Upper lobe of left lung (tissue), 6 donors: Measurements from ENCODE around the gene RIPPLY3. TPM values are rescaled to one million over a fixed set of nuclear protein-coding genes. Genes with fewer than 3 reads are reported as not detected.
A peak's percentile ranks its signal among the peaks of the same experiment; 100 is the strongest.

ENCODE experiments used
- ATAC-seq, 2 donors: fragments of 200-7000 bp; cut with Tn5 transposase; one replicate each; pipeline ENCODE4 v1.9.1; 2022; ENCODE audit warnings: mild to moderate bottlenecking in 2 of 2, moderate library complexity in 2 of 2; ENCODE audit not compliant: low FRiP score in 2 of 2
- DNase-seq, 2 donors: peaks; one replicate each; pipeline ENCODE4 v3.0.0-alpha.2; 2019 to 2020
- H3K27ac ChIP-seq, 4 donors: fragments of 200-600 bp; sonication (generic); one replicate each; pipeline ENCODE4 v1.5.1; 2016 to 2019
- H3K27me3 ChIP-seq, 4 donors: fragments of 200-600 bp; sonication (generic); one replicate each; pipeline ENCODE4 v1.5.1; 2017 to 2019
- H3K36me3 ChIP-seq, 4 donors: fragments of 200-600 bp; sonication (generic); one replicate each; pipeline ENCODE4 v1.5.1; 2016 to 2019
- H3K4me1 ChIP-seq, 4 donors: fragments of 200-600 bp; sonication (generic); one replicate each; pipeline ENCODE4 v1.5.1; 2018 to 2019
- H3K4me3 ChIP-seq, 4 donors: fragments of 200-600 bp; sonication (generic); one replicate each; pipeline ENCODE4 v1.5.1; 2017 to 2019; ENCODE audit warnings: mild to moderate bottlenecking in 2 of 4, moderate library complexity in 1 of 4
- H3K9me3 ChIP-seq, 4 donors: fragments of 200-600 bp; sonication (generic); one replicate each; pipeline ENCODE4 v1.5.1; 2018 to 2019
- CTCF ChIP-seq, 6 experiments: fragments of 450-650 bp in 4 of 6; fragments of 200-600 bp in 2 of 6; sonication (generic) in 2 of 6; IDR thresholded peaks; one replicate each; pipeline ENCODE4 v1.5.1; 2016 to 2019; ENCODE audit warnings: antibody characterized with exemption in 6 of 6
- EP300 ChIP-seq, 4 donors: sonication (generic); formaldehyde crosslinking; IDR thresholded peaks; one replicate each; pipeline ENCODE4 v1.5.1; 2017; ENCODE audit warnings: antibody characterized with exemption in 4 of 4, control low read depth in 2 of 4
- POLR2A ChIP-seq, 4 donors: fragments of 450-650 bp; IDR thresholded peaks; one replicate each; pipeline ENCODE4 v1.5.1; 2016 to 2017; ENCODE audit warnings: antibody characterized with exemption in 4 of 4, mild to moderate bottlenecking in 2 of 4
- POLR2AphosphoS5 ChIP-seq, 2 donors: sonication (generic); formaldehyde crosslinking; IDR thresholded peaks; one replicate each; pipeline ENCODE4 v1.5.1; 2017; ENCODE audit warnings: antibody characterized with exemption in 2 of 2
- WGBS, 2 donors: methylation state at CpG; one replicate each; pipeline ENCODE4 v1.1.5; 2017 to 2018; 5-methylcytosine and 5-hydroxymethylcytosine counted together
- total RNA-seq, 6 donors: library from RNA; depleted of rRNA in 4 of 6; stranded (reverse); fragments of >200 nt in 4 of 6; gene quantifications; one replicate each; pipeline versions ENCODE4 v1.1.0 to v1.2.1, GENCODE V29; 2016 to 2021
- donor health status: DM: no; HTN: no; CAD: no; lungs with moderate emphysema.
- donor health status: DM: no; HTN: yes; CAD: no; lungs with severe emphysema.

RIPPLY3 gene
- total RNA-seq, 6 donors from 2014 or later, result 0.11 to 1.5 (median 0.66) TPM; not detected in 2

- peak in 1 of 2 donors; percentile 2 for ATAC-seq
Observed at GRCh38 chr21:36966821-36967768, 39.4 kb upstream of the RIPPLY3 start.

GRCh38 chr21:36968414-36968813 is 38.1 kb upstream of the RIPPLY3 start:
- H3K27ac ChIP-seq, result no peak overlapping the region
- ATAC-seq (no peak), DNase-seq (no peak)
- H3K4me3 ChIP-seq, result no peak overlapping the region
- no peaks in the 10 kb centered on the region for H3K36me3 ChIP-seq
- H3K27me3 ChIP-seq, result no peaks in the 10 kb centered on the region
- H3K4me1 ChIP-seq, result peaks cover 6 to 25% (median 11%) of the 10 kb centered on the region in 4 donors
- 88 to 94% methylated on average over 4 of the region's 4 CpGs for WGBS, 2 donors
- H3K9me3 ChIP-seq, result no peaks in the 10 kb centered on the region
- no peak for TF ChIP-seq POLR2A (IDR thresholded peaks at IDR 0.05)
- no peak for TF ChIP-seq CTCF (IDR thresholded peaks at IDR 0.05)
- no peak for TF ChIP-seq EP300 (IDR thresholded peaks at IDR 0.05)
- TF ChIP-seq POLR2AphosphoS5 (IDR thresholded peaks at IDR 0.05), result no peak

More at GRCh38 chr21:36966821-36967768, 39.4 kb upstream of the RIPPLY3 start:
- Histone ChIP-seq H3K27ac (peak overlapping the region; percentile 82 to 93 (median 86)), H3K9me3 (no peaks in the 10 kb centered on the region), H3K4me3 (peak overlapping the region; percentile 52 to 92 (median 88)), H3K27me3 (no peaks in the 10 kb centered on the region), H3K4me1 (peaks cover 6 to 25% (median 11%) of the 10 kb centered on the region in 4 donors), H3K36me3 (no peaks in the 10 kb centered on the region)
- no peak for DNase-seq
- TF ChIP-seq EP300 (IDR thresholded peaks at IDR 0.05) (no peak), POLR2A (IDR thresholded peaks at IDR 0.05) (no peak), CTCF (IDR thresholded peaks at IDR 0.05) (no peak), POLR2AphosphoS5 (IDR thresholded peaks at IDR 0.05) (no peak)
- WGBS, 2 donors, result 22 to 39% methylated on average over 13 to 25 of the region's 34 CpGs

GRCh38 chr21:36968976-36969375 is 37.5 kb upstream of the RIPPLY3 start:
- Histone ChIP-seq H3K27me3 (no peaks in the 10 kb centered on the region), H3K36me3 (no peaks in the 10 kb centered on the region), H3K4me3 (no peak overlapping the region), H3K4me1 (peaks cover 6 to 25% (median 11%) of the 10 kb centered on the region in 4 donors), H3K27ac (no peak overlapping the region), H3K9me3 (no peaks in the 10 kb centered on the region)
- WGBS, 2 donors, result 86 to 94% methylated on average over 1 of the region's 1 CpG
- ATAC-seq, result no peak
- TF ChIP-seq POLR2AphosphoS5 (IDR thresholded peaks at IDR 0.05) (no peak), POLR2A (IDR thresholded peaks at IDR 0.05) (no peak), EP300 (IDR thresholded peaks at IDR 0.05) (no peak), CTCF (IDR thresholded peaks at IDR 0.05) (no peak)
- no peak for DNase-seq

GRCh38 chr21:36973986-36974850 is 32.3 kb upstream of the RIPPLY3 start:
- Histone ChIP-seq H3K27ac (no peak overlapping the region), H3K9me3 (no peaks in the 10 kb centered on the region), H3K4me1 (peaks cover 9 to 27% (median 16%) of the 10 kb centered on the region in 4 donors), H3K36me3 (no peaks in the 10 kb centered on the region), H3K27me3 (no peaks in the 10 kb centered on the region), H3K4me3 (no peak overlapping the region)
- TF ChIP-seq POLR2A (IDR thresholded peaks at IDR 0.05), result no peak
- TF ChIP-seq EP300 (IDR thresholded peaks at IDR 0.05), result no peak
- TF ChIP-seq CTCF (IDR thresholded peaks at IDR 0.05), result no peak
- TF ChIP-seq POLR2AphosphoS5 (IDR thresholded peaks at IDR 0.05), result no peak
- no peak for ATAC-seq
- 86 to 94% methylated on average over 14 of the region's 14 CpGs for WGBS, 2 donors
- DNase-seq, result no peak
